K562 (cell line): ENCODE data around the gene MLN. TPM values are rescaled to one million over a fixed set of nuclear protein-coding genes. Genes with fewer than 3 reads are reported as not detected.

Source experiments
- ADNP ChIP-seq: fragments of 200-800 bp; sonication (Bioruptor generic); IDR thresholded peaks from 2 replicates; pipeline ENCODE4 v1.6.1; 2016; ENCODE audit warnings: missing genetic modification characterization, missing compliant biosample characterization
- ARHGAP35 ChIP-seq: fragments of 450-650 bp; IDR thresholded peaks from 2 replicates; pipeline ENCODE4 v1.6.1; 2018; ENCODE audit not compliant: partially characterized antibody
- ARID2 ChIP-seq: fragments of 450-650 bp; IDR thresholded peaks from 2 replicates; pipeline ENCODE4 v1.6.1; 2017; ENCODE audit warnings: antibody characterized with exemption, mild to moderate bottlenecking
- ASH1L ChIP-seq: fragments of 450-650 bp; IDR thresholded peaks from 2 replicates; pipeline ENCODE4 v1.6.1; 2018; ENCODE audit warnings: borderline replicate concordance, mild to moderate bottlenecking, low read depth; ENCODE audit not compliant: partially characterized antibody
- CTCF ChIP-seq, 3 experiments: IDR thresholded peaks in 2 of 3; conservative IDR thresholded peaks in 1 of 3; 2 replicates each; pipeline ENCODE4 v1.5.1; 2011 to 2012; ENCODE audit warnings: low read length in 3 of 3, mild to moderate bottlenecking in 3 of 3, control low read depth in 2 of 3, improper control_type of control experiment in 1 of 3, inconsistent platforms in 1 of 3, low read depth in 1 of 3, mixed read lengths in 1 of 3, moderate library complexity in 1 of 3; ENCODE audit not compliant: insufficient read depth in 2 of 3
- ELF1 ChIP-seq: fragments of 200-800 bp; sonication (Bioruptor generic); IDR thresholded peaks from 2 replicates; pipeline ENCODE4 v1.6.1; 2016; ENCODE audit warnings: missing genetic modification characterization, missing compliant biosample characterization
- ELF2 ChIP-seq: fragments of 250-450 bp; sonication (Bioruptor Pico); IDR thresholded peaks from 2 replicates; pipeline ENCODE4 v1.5.0; 2021; ENCODE audit warnings: mild to moderate bottlenecking
- KDM2B ChIP-seq: fragments of 250-450 bp; sonication (Bioruptor Pico); IDR thresholded peaks from 2 replicates; pipeline ENCODE4 v1.8.0; 2021; ENCODE audit warnings: mild to moderate bottlenecking, moderate library complexity
- KLF1 ChIP-seq: fragments of 450-650 bp; IDR thresholded peaks from 2 replicates; pipeline ENCODE4 v1.6.1; 2016; ENCODE audit warnings: missing genetic modification characterization, missing compliant biosample characterization
- NELFE ChIP-seq: IDR thresholded peaks from 2 replicates; pipeline ENCODE4 v1.6.1; 2011; ENCODE audit warnings: mild to moderate bottlenecking; ENCODE audit not compliant: insufficient read depth, insufficient read length
- RB1 ChIP-seq: fragments of 450-650 bp; IDR thresholded peaks from 2 replicates; pipeline ENCODE4 v1.6.1; 2017; ENCODE audit warnings: low read depth, mild to moderate bottlenecking
- SMARCE1 ChIP-seq: fragments of 450-650 bp; IDR thresholded peaks from 2 replicates; pipeline ENCODE4 v1.7.1; 2016; ENCODE audit warnings: mild to moderate bottlenecking
- SMC3 ChIP-seq: conservative IDR thresholded peaks from 2 replicates; pipeline ENCODE4 v1.6.1; 2011; ENCODE audit warnings: low read depth, low read length, improper control_type of control experiment; ENCODE audit not compliant: insufficient read depth
- ZBTB8A ChIP-seq: fragments of 450-650 bp; IDR thresholded peaks from 2 replicates; pipeline ENCODE4 v1.6.1; 2018; ENCODE audit warnings: mild to moderate bottlenecking, moderate library complexity; ENCODE audit not compliant: partially characterized antibody
- ZEB2 ChIP-seq: fragments of 450-650 bp; IDR thresholded peaks from 2 replicates; pipeline ENCODE4 v1.6.1; 2016
- ZNF232 ChIP-seq: sonication (generic); formaldehyde crosslinking; IDR thresholded peaks from 2 replicates; pipeline ENCODE4 v1.8.0; 2022; ENCODE audit warnings: mild to moderate bottlenecking, missing genetic modification reagents
- ZNF75A ChIP-seq: fragments of 450-650 bp; formaldehyde crosslinking; IDR thresholded peaks from 2 replicates; pipeline ENCODE4 v1.4.0; 2020; ENCODE audit warnings: mild to moderate bottlenecking
- polyA plus RNA-seq, 8 experiments: library from polyadenylated mRNA; depleted of rRNA in 4 of 8; stranded (reverse) in 5 of 8; unstranded in 3 of 8; fragments of >200 nt; fragmentation: Nextera tagmentation in 2 of 8; fragmentation: Illumina TruSeq in 1 of 8; extraction: Ambion mirVana in 2 of 8; extraction: Trizol in 1 of 8; gene quantifications; 2 replicates each; pipeline versions ENCODE4 v1.2.1 to v1.2.3, GENCODE V29; 2011 to 2014; ENCODE audit warnings: inconsistent platforms in 1 of 8, missing spikeins in 1 of 8
- total RNA-seq, 7 experiments: library from RNA; depleted of rRNA in 6 of 7; stranded (reverse); fragments of >200 nt in 6 of 7; fragmentation: Illumina TruSeq in 2 of 7; extraction: Trizol in 2 of 7; gene quantifications; 2 replicates each; pipeline versions ENCODE4 v1.2.1 to v1.2.3, GENCODE V29; 2011 to 2021; ENCODE audit warnings: low replicate concordance in 1 of 7
- TF ChIP-seq, protein P1 (sequence below), 2 experiments: fragments of 450-650 bp; formaldehyde crosslinking in 1 of 2; IDR thresholded peaks; 2 replicates each; pipeline versions ENCODE4 v1.4.0 to v1.6.1; 2014 to 2020; ENCODE audit warnings: mild to moderate bottlenecking in 2 of 2, borderline replicate concordance in 1 of 2, low read depth in 1 of 2

Gene MLN
- total and polyA plus RNA-seq, 9 of the 15 experiments (the other 6 are each of a cell fraction or from before 2014, with no cell fraction given), result not detected

DNA sequence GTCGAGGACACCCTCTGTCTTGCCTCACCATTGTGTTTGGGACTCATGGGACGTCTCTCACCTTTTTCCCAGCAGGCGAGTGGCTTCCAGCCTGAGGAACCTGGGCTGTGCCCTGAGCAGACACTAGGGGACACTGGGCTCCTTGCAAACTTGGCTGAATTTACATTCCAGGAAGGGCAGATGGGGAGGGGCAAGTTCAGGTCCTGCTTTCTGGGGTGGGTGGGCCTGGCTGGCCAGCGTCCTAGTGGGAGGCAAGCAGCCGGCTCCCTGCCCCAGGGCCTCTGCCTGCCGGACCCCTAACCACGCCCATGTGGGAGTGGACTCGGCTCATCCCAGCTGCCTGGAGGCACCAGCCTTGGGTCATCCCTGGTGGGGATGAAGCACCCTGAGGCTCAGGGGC, 48.2 kb upstream of the MLN start (continued):
- TF ChIP-seq, protein P1, sequence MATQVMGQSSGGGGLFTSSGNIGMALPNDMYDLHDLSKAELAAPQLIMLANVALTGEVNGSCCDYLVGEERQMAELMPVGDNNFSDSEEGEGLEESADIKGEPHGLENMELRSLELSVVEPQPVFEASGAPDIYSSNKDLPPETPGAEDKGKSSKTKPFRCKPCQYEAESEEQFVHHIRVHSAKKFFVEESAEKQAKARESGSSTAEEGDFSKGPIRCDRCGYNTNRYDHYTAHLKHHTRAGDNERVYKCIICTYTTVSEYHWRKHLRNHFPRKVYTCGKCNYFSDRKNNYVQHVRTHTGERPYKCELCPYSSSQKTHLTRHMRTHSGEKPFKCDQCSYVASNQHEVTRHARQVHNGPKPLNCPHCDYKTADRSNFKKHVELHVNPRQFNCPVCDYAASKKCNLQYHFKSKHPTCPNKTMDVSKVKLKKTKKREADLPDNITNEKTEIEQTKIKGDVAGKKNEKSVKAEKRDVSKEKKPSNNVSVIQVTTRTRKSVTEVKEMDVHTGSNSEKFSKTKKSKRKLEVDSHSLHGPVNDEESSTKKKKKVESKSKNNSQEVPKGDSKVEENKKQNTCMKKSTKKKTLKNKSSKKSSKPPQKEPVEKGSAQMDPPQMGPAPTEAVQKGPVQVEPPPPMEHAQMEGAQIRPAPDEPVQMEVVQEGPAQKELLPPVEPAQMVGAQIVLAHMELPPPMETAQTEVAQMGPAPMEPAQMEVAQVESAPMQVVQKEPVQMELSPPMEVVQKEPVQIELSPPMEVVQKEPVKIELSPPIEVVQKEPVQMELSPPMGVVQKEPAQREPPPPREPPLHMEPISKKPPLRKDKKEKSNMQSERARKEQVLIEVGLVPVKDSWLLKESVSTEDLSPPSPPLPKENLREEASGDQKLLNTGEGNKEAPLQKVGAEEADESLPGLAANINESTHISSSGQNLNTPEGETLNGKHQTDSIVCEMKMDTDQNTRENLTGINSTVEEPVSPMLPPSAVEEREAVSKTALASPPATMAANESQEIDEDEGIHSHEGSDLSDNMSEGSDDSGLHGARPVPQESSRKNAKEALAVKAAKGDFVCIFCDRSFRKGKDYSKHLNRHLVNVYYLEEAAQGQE (IDR thresholded peaks at IDR 0.05; ENCODE audit: borderline replicate concordance), result peak; percentile 70; the same call in 1 of the 2 replicates
- TF ChIP-seq, protein P1 (CRISPR knock-in tag; IDR thresholded peaks at IDR 0.05; ENCODE audit: low read depth), result no peak
- TF ChIP-seq CTCF (IDR thresholded peaks at IDR 0.05 in 2 of 3, conservative IDR thresholded peaks at IDR 0.05 in 1 of 3; ENCODE audit: insufficient read depth in 2 of 3, low read depth in 1 of 3, low read length in 3 of 3) (peak; percentile 78 to 87 (median 84)), NELFE (no peak), KLF1 (tag) (no peak), ZNF75A (no peak), ADNP (no peak), SMARCE1 (no peak), KDM2B (no peak), ELF1 (no peak), ARHGAP35 (no peak), ELF2 (CRISPR knock-in tag) (no peak), SMC3 (peak; percentile 38; the same call in 1 of the 2 replicates), ASH1L (no peak), ZEB2 (no peak), ARID2 (peak; percentile 41; the same call in 1 of the 2 replicates), RB1 (no peak), ZNF232 (no peak), ZBTB8A (no peak)
